Vagina (tissue), 2 donors: ENCODE results near the gene SGPP2. TPM values are rescaled to one million over a fixed set of nuclear protein-coding genes. Genes with fewer than 3 reads are reported as not detected.

Experiments
- DNase-seq, 2 donors: peaks; one replicate each; pipeline ENCODE4 v3.0.0-alpha.2; 2017; ENCODE audit errors: extremely low spot score in 2 of 2
- H3K27ac ChIP-seq: fragments of 200-600 bp; sonication (generic); one replicate; pipeline ENCODE4 v1.5.1; 2019
- H3K27me3 ChIP-seq: fragments of 200-600 bp; sonication (generic); one replicate; pipeline ENCODE4 v1.5.1; 2019
- H3K36me3 ChIP-seq, 2 donors: fragments of 200-600 bp; sonication (generic); one replicate each; pipeline ENCODE4 v1.5.1; 2017 to 2019
- H3K4me1 ChIP-seq: fragments of 200-600 bp; sonication (generic); one replicate; pipeline ENCODE4 v1.5.1; 2019
- H3K4me3 ChIP-seq, 2 donors: fragments of 200-600 bp; sonication (generic); 1 replicate in 1 of 2; 2 replicates in 1 of 2; pipeline ENCODE4 v1.5.1; 2016 to 2019
- H3K9me3 ChIP-seq: fragments of 200-600 bp; sonication (generic); one replicate; pipeline ENCODE4 v1.5.1; 2019
- CTCF ChIP-seq, 3 experiments: fragments of 450-650 bp in 2 of 3; fragments of 200-600 bp in 1 of 3; sonication (generic) in 1 of 3; IDR thresholded peaks; one replicate each; pipeline ENCODE4 v1.5.1; 2017 to 2019; ENCODE audit warnings: antibody characterized with exemption in 3 of 3, mild to moderate bottlenecking in 2 of 3, moderate library complexity in 2 of 3
- POLR2A ChIP-seq, 2 donors: fragments of 450-650 bp; IDR thresholded peaks; one replicate each; pipeline ENCODE4 v1.6.1; 2017; ENCODE audit warnings: antibody characterized with exemption in 2 of 2, mild to moderate bottlenecking in 2 of 2, moderate library complexity in 2 of 2
- POLR2AphosphoS5 ChIP-seq, 2 donors: sonication (generic); formaldehyde crosslinking; IDR thresholded peaks; one replicate each; pipeline ENCODE4 v1.9.0; 2017; ENCODE audit warnings: antibody characterized with exemption in 2 of 2, mild to moderate bottlenecking in 2 of 2, low read depth in 1 of 2; ENCODE audit not compliant: insufficient read depth in 1 of 2
- intact Hi-C: fragments of 100-400 bp; cut with DNase I; formaldehyde crosslinking; loops from one replicate; pipeline ENCODE4 v1.15.1; 2023
- total RNA-seq: library from RNA; depleted of rRNA; stranded (reverse); fragments of >200 nt; gene quantifications from one replicate; pipeline ENCODE4 v1.2.3, GENCODE V29; 2016

Gene SGPP2
- total RNA-seq, 1 donor from 2014 or later, result 24.8 TPM

- peak in 1 of 2 donors; percentile 67 for DNase-seq
- H3K36me3 ChIP-seq, result no peaks in the 10 kb centered on the region
- H3K4me3 ChIP-seq, result peak overlapping the region; percentile 46 to 47
- H3K9me3 ChIP-seq, result no peaks in the 10 kb centered on the region
- TF ChIP-seq POLR2AphosphoS5 (IDR thresholded peaks at IDR 0.05; ENCODE audit: insufficient read depth in 1 of 2, low read depth in 1 of 2), result no peak
- H3K4me1 ChIP-seq, result peaks cover 10% of the 10 kb centered on the region
- H3K27me3 ChIP-seq, result peaks cover 4% of the 10 kb centered on the region
- H3K27ac ChIP-seq, result peak overlapping the region; percentile 46
- intact Hi-C loops, result no loop called here
Measured at GRCh38 chr2:222424729-222425671, 657 bp downstream of the SGPP2 start.

GRCh38 chr2:222427646-222428301 is 3.4 kb downstream of the SGPP2 start:
- intact Hi-C loops, result no loop called here
- peaks cover 10% of the 10 kb centered on the region for H3K4me1 ChIP-seq
- no peak for TF ChIP-seq CTCF (IDR thresholded peaks at IDR 0.05)
- peak in 1 of 2 donors; percentile 15 for TF ChIP-seq POLR2AphosphoS5 (IDR thresholded peaks at IDR 0.05; ENCODE audit: insufficient read depth in 1 of 2, low read depth in 1 of 2)
- DNase-seq, result peak in 1 of 2 donors; percentile 81
- no peaks in the 10 kb centered on the region for H3K9me3 ChIP-seq
- no peaks in the 10 kb centered on the region for H3K36me3 ChIP-seq
- H3K27me3 ChIP-seq, result peaks cover 4% of the 10 kb centered on the region
- no peak overlapping the region for H3K27ac ChIP-seq
- no peak overlapping the region for H3K4me3 ChIP-seq

- intact Hi-C loops, result no loop called here
- H3K4me3 ChIP-seq, result no peak overlapping the region
- no peaks in the 10 kb centered on the region for H3K9me3 ChIP-seq
- H3K27me3 ChIP-seq, result no peaks in the 10 kb centered on the region
- no peaks in the 10 kb centered on the region for H3K36me3 ChIP-seq
- TF ChIP-seq POLR2A (IDR thresholded peaks at IDR 0.05) (no peak), POLR2AphosphoS5 (IDR thresholded peaks at IDR 0.05; ENCODE audit: insufficient read depth in 1 of 2, low read depth in 1 of 2) (no peak), CTCF (IDR thresholded peaks at IDR 0.05) (no peak)
- no peak overlapping the region for H3K27ac ChIP-seq
- DNase-seq, result no peak
- H3K4me1 ChIP-seq, result peaks cover 4% of the 10 kb centered on the region
Measured at GRCh38 chr2:222430071-222430470, 5.7 kb downstream of the SGPP2 start.

GRCh38 chr2:222430681-222431080 is 6.3 kb downstream of the SGPP2 start:
- no peaks in the 10 kb centered on the region for H3K36me3 ChIP-seq
- H3K27me3 ChIP-seq, result no peaks in the 10 kb centered on the region
- DNase-seq, result no peak
- no peak for TF ChIP-seq POLR2A (IDR thresholded peaks at IDR 0.05)
- TF ChIP-seq CTCF (IDR thresholded peaks at IDR 0.05), result no peak
- TF ChIP-seq POLR2AphosphoS5 (IDR thresholded peaks at IDR 0.05; ENCODE audit: insufficient read depth in 1 of 2, low read depth in 1 of 2), result no peak
- H3K4me3 ChIP-seq, result no peak overlapping the region
- intact Hi-C loops, result no loop called here
- no peaks in the 10 kb centered on the region for H3K9me3 ChIP-seq
- no peak overlapping the region for H3K27ac ChIP-seq
- H3K4me1 ChIP-seq, result no peaks in the 10 kb centered on the region

GRCh38 chr2:222431869-222432268 is 7.5 kb downstream of the SGPP2 start:
- Histone ChIP-seq H3K9me3 (no peaks in the 10 kb centered on the region), H3K27me3 (no peaks in the 10 kb centered on the region), H3K27ac (no peak overlapping the region), H3K4me1 (no peaks in the 10 kb centered on the region), H3K36me3 (no peaks in the 10 kb centered on the region), H3K4me3 (no peak overlapping the region)
- DNase-seq, result peak in 1 of 2 donors; percentile 52
- intact Hi-C loops, result no loop called here
- no peak for TF ChIP-seq CTCF (IDR thresholded peaks at IDR 0.05)
- no peak for TF ChIP-seq POLR2A (IDR thresholded peaks at IDR 0.05)
- no peak for TF ChIP-seq POLR2AphosphoS5 (IDR thresholded peaks at IDR 0.05; ENCODE audit: insufficient read depth in 1 of 2, low read depth in 1 of 2)
